ENCODE data around the gene ZBTB39. TPM values are rescaled to one million over a fixed set of nuclear protein-coding genes. Genes with fewer than 3 reads are reported as not detected.

Gene ZBTB39
- total RNA-seq, 1 experiment from 2014 or later, result 5.2 TPM

- ChIA-PET CTCF (interaction anchor here (0.6 kb wide), 2 partner anchors 56 to 196 kb away, joined by 3 read pairs; no protein-coding TSS in a partner anchor), POLR2A (interaction anchor here (0.7 kb wide), 1 partner anchor 479 kb away, joined by 3 read pairs; no protein-coding TSS in a partner anchor)
- no peak for DNase-seq (ENCODE audit: unreplicated experiment)
- H3K4me1 Mint-ChIP-seq (ENCODE audit: insufficient read depth, unreplicated experiment), result peaks cover 34% of the 10 kb centered on the region
- no peaks in the 10 kb centered on the region for H3K27me3 Mint-ChIP-seq (ENCODE audit: insufficient read depth, unreplicated experiment)
- no peak overlapping the region for H3K4me3 Mint-ChIP-seq (ENCODE audit: unreplicated experiment)
- no peaks in the 10 kb centered on the region for H3K9me3 Mint-ChIP-seq (ENCODE audit: unreplicated experiment)
- TF ChIP-seq, protein P1, sequence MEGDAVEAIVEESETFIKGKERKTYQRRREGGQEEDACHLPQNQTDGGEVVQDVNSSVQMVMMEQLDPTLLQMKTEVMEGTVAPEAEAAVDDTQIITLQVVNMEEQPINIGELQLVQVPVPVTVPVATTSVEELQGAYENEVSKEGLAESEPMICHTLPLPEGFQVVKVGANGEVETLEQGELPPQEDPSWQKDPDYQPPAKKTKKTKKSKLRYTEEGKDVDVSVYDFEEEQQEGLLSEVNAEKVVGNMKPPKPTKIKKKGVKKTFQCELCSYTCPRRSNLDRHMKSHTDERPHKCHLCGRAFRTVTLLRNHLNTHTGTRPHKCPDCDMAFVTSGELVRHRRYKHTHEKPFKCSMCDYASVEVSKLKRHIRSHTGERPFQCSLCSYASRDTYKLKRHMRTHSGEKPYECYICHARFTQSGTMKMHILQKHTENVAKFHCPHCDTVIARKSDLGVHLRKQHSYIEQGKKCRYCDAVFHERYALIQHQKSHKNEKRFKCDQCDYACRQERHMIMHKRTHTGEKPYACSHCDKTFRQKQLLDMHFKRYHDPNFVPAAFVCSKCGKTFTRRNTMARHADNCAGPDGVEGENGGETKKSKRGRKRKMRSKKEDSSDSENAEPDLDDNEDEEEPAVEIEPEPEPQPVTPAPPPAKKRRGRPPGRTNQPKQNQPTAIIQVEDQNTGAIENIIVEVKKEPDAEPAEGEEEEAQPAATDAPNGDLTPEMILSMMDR (IDR thresholded peaks at IDR 0.05; ENCODE audit: unreplicated experiment), result no peak
- no peaks in the 10 kb centered on the region for H3K36me3 Mint-ChIP-seq (ENCODE audit: insufficient read depth, unreplicated experiment)
- intact Hi-C loops (cut with micrococcal nuclease), result no loop called here
- no peak overlapping the region for H3K27ac Mint-ChIP-seq (ENCODE audit: low read depth, unreplicated experiment)
- BruUV-seq (replicated peaks), result no TSS peak
Measured at GRCh38 chr12:56954057-56954957, 52.0 kb downstream of the ZBTB39 start.

DNA sequence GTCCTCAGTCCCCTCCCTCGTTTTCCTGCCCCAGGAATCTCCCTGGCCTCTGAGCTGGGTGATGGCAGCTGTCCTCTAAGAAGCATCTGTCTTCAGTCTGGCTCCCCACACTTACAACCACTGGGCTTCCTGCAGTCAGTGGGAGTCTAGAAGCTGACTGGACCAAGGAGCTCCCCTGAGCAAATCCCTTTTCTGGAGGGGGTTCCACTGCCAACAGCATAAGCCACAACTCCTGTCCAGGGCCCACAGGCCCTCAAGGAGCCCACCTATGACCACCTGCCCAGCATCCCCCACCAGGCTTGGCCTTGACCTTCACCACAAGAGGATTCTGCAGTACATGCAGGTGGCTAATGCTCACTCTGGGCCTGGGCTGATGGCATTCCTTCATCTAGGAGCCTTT lies 53.0 kb downstream of the ZBTB39 start:
- DNase-seq (ENCODE audit: unreplicated experiment), result no peak
- peaks cover 34% of the 10 kb centered on the region for H3K4me1 Mint-ChIP-seq (ENCODE audit: insufficient read depth, unreplicated experiment)
- no peak overlapping the region for H3K4me3 Mint-ChIP-seq (ENCODE audit: unreplicated experiment)
- no peaks in the 10 kb centered on the region for H3K36me3 Mint-ChIP-seq (ENCODE audit: insufficient read depth, unreplicated experiment)
- TF ChIP-seq, protein P1 (IDR thresholded peaks at IDR 0.05; ENCODE audit: unreplicated experiment), result no peak
- BruUV-seq (replicated peaks), result no TSS peak
- no peak overlapping the region for H3K27ac Mint-ChIP-seq (ENCODE audit: low read depth, unreplicated experiment)
- H3K27me3 Mint-ChIP-seq (ENCODE audit: insufficient read depth, unreplicated experiment), result no peaks in the 10 kb centered on the region
- H3K9me3 Mint-ChIP-seq (ENCODE audit: unreplicated experiment), result no peaks in the 10 kb centered on the region
- ChIA-PET POLR2A (no interaction called here), CTCF (interaction anchor here (0.6 to 1.4 kb wide), 3 partner anchors 34 to 263 kb away, joined by 3 read pairs; no protein-coding TSS in a partner anchor)
- intact Hi-C loops (cut with micrococcal nuclease), result no loop called here

GRCh38 chr12:56951582-56952339 lies 54.6 kb downstream of the ZBTB39 start:
- ChIA-PET POLR2A (interaction anchor here (0.6 kb wide), 2 partner anchors 94 to 235 kb away, joined by 3 read pairs; no protein-coding TSS in a partner anchor), CTCF (interaction anchor here (0.5 to 1.2 kb wide), 3 partner anchors 91 to 194 kb away, joined by 3 to 5 read pairs (median 3); no protein-coding TSS in a partner anchor)
- H3K9me3 Mint-ChIP-seq (ENCODE audit: unreplicated experiment), result no peaks in the 10 kb centered on the region
- BruUV-seq (replicated peaks), result no TSS peak
- DNase-seq (ENCODE audit: unreplicated experiment), result no peak
- no peaks in the 10 kb centered on the region for H3K27me3 Mint-ChIP-seq (ENCODE audit: insufficient read depth, unreplicated experiment)
- H3K36me3 Mint-ChIP-seq (ENCODE audit: insufficient read depth, unreplicated experiment), result no peaks in the 10 kb centered on the region
- H3K4me1 Mint-ChIP-seq (ENCODE audit: insufficient read depth, unreplicated experiment), result peaks cover 22% of the 10 kb centered on the region
- no peak overlapping the region for H3K27ac Mint-ChIP-seq (ENCODE audit: low read depth, unreplicated experiment)
- no peak overlapping the region for H3K4me3 Mint-ChIP-seq (ENCODE audit: unreplicated experiment)
- TF ChIP-seq, protein P1 (IDR thresholded peaks at IDR 0.05; ENCODE audit: unreplicated experiment), result no peak
- intact Hi-C loops (cut with micrococcal nuclease), result no loop called here

DNA sequence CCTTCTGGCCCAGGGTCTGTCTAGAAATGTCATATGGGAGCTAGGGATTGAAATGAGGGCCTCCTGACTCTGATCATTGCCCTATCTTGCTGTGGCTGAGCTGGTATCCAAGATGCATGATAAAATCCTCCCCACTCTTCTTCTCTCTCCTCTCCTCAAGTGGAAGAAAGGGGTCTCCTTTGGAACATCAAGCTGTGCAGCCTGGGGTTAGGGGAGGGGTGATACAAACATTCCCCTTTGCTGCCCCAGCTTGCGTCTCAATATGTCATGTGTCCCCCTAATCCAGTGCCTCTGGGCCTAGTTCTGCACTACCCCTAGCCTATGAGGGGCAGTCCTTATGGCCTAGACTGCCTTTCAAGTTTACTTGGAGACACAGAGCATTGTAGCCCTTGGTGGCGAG lies 57.5 kb downstream of the ZBTB39 start:
- Mint-ChIP-seq H3K27ac (ENCODE audit: low read depth, unreplicated experiment) (no peak overlapping the region), H3K4me3 (ENCODE audit: unreplicated experiment) (no peak overlapping the region), H3K27me3 (ENCODE audit: insufficient read depth, unreplicated experiment) (no peaks in the 10 kb centered on the region), H3K36me3 (ENCODE audit: insufficient read depth, unreplicated experiment) (no peaks in the 10 kb centered on the region), H3K4me1 (ENCODE audit: insufficient read depth, unreplicated experiment) (peaks cover 6% of the 10 kb centered on the region), H3K9me3 (ENCODE audit: unreplicated experiment) (no peaks in the 10 kb centered on the region)
- no TSS peak for BruUV-seq (replicated peaks)
- CTCF ChIA-PET, result interaction anchor here (0.7 to 1.4 kb wide), 4 partner anchors 37 to 461 kb away, joined by 3 to 7 read pairs (median 4); no protein-coding TSS in a partner anchor
- TF ChIP-seq, protein P1 (IDR thresholded peaks at IDR 0.05; ENCODE audit: unreplicated experiment), result no peak
- POLR2A ChIA-PET, result interaction anchor here (0.6 to 1.9 kb wide), 2 partner anchors 51 to 223 kb away, joined by 3 to 7 read pairs; no protein-coding TSS in a partner anchor
- intact Hi-C loops (cut with micrococcal nuclease), result no loop called here
- DNase-seq (ENCODE audit: unreplicated experiment), result no peak

Measured in MCF 10A (cell line).